M059J (cell line): ENCODE results near the gene C17orf75. TPM values are rescaled to one million over a fixed set of nuclear protein-coding genes. Genes with fewer than 3 reads are reported as not detected.

Experiments
- DNase-seq: peaks from one replicate; pipeline ENCODE4 v3.0.0-alpha.2; 2012; ENCODE audit warnings: low read depth
- total RNA-seq: library from RNA; depleted of rRNA; stranded (reverse); fragments of >200 nt; shearing (Covaris generic); gene quantifications from 2 replicates; pipeline ENCODE4 v1.2.3, GENCODE V29; 2014

Gene C17orf75
- total RNA-seq, 1 experiment from 2014 or later = 21.6 TPM

DNA sequence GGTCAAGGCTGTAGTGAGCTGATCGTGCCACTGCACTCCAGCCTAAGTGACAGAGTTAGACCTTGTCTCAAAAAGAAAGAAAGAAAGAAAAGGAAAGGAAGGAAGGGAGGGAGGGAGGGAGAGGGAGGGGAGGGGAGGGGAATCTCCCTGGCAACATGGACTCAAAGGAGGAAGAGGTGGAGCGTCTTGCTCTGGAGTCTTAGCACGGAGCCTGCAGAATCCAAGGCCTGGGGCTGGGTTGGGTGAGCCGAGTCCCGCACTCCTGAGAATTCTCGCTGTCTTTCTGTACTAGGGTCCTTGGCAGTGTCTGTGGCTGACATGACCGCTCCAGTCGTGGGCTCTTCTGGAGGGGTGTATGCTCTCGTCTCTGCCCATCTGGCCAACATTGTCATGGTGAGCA is 36.9 kb downstream of the C17orf75 start:
- no peak for DNase-seq

- DNase-seq = peak; percentile 39
These were observed 38.1 kb downstream of the C17orf75 start for GRCh38 chr17:32303781-32304288.

DNA sequence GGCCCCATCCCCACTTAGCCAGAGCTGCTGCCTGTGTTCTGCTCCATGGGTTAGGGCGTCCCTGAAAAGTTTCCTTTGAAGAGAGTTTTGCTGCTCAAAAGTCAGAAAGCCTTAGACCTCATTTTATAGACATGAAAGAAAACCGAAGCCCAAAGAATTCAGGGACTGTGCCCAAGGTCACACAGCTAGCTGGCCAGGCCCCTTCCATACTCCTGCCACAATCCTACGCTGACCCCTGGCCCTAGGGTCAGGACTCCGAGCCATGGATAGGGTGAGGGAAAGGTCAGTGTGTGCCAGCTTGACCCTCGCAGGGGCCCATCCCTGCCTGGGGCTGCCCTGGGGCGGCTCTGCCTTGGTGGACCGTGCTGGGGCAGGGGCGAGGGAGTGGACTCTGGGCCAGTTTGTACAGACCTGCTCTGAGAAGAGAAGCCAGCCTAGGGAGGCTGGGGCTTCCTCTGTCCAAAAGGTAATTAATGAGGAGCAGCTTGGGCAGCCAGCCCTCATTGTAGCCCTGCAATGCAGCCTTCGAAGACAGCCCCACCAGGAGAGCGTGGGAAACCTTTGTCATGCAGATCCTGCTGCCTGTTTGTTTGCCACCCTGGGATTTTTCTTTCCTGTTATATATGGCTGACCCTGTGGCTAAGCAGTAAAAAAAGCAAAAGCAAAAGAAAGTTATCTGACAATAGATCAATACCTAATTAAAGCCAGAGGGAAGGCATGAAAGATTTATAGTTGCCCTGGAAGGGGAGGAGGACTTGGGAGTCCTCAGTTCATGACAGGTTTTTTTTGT is 38.9 kb downstream of the C17orf75 start:
- DNase-seq = no peak

DNA sequence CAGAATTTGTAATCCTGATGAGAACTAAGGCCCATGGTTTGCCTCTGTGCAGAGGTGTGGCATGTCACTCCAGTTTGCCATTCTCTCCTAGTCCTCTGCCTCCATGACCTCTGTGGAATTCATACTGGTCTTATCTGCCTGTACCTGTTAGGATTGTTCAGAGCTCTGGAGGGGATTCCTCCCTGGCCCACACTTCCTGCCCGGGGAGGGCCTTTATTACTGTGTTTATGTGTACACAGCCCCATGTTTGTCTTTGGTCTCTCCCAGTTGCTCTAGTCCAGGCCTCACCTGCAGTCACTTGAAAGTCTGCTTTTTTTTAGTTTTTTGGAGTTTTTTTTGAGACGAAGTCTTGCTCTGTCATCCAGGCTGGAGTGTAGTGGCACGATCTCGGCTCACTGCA is 39.9 kb downstream of the C17orf75 start:
- DNase-seq = no peak

DNA sequence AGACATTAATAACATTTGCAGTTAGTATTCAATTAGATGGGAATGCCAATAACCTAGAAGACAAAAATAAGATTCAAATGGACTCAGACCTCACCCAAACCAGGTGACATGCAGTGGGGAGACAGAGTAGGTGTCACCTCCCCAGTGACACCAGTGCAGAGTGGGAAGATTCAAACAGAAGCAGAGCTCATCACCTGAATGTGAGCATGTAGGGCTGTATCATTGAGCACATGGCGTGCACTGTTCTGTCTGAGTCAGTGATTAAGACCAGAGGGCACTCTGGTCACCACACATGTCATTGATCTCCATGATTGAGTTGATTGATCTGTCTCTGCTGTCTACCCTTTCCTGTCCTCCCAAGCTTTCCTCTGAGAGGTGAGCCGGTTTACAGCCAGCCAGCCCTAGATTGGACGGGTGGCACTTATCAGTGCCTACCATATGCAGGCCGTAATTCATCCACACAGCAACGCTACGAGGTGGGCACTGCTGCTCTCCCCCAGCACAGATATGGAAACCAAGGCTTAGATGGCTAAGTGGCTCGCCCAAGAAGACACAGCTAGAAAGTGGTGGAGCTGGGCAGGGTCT is 42.3 kb downstream of the C17orf75 start:
- DNase-seq = no peak

GRCh38 chr17:32298721-32299579 is 43.0 kb downstream of the C17orf75 start:
- no peak for DNase-seq

GRCh38 chr17:32298298-32298697 is 43.7 kb downstream of the C17orf75 start:
- no peak for DNase-seq

- no peak for DNase-seq
These were observed 44.1 kb downstream of the C17orf75 start for GRCh38 chr17:32297860-32298259.

DNA sequence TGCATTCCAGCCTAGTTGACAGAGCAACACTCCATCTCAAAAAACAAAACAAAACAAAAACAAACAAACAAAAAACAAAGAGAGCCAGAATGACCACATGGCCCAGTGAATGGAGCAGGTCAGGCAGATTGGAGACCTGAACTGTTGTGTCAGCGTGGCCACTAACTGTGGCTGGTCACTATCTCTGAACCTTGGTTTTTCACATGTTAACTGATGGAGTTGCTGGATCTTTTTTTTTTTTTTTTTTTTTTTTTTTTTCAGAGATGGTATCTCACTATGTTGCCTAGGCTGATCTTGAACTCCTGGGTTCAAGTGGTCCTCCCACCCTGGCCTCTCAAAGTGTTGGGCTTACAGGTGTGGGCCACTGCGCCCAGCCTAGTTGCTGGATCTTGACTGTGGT is 44.5 kb downstream of the C17orf75 start:
- no peak for DNase-seq

DNA sequence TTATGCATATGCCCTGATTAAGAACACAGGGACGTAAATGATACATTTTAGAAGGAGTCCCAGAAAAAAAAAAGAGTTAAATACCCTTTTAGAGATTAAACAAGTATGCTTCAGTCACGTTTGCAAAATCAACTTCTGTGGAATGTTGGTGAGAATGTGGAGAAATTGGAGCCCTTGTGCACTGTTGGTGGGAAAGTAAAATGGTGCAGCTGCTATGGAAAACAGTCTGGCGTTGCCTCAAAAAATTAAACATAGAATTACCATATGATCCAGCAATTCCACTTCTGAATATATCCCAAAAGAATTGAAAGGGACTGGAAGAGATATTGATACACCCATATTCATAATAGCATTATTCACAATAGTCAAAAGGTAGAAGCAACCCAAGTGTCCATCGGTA is 49.9 kb downstream of the C17orf75 start:
- DNase-seq = no peak

GRCh38 chr17:32289471-32290070 is 52.4 kb downstream of the C17orf75 start:
- no peak for DNase-seq

- DNase-seq = no peak
These were observed 53.4 kb downstream of the C17orf75 start for GRCh38 chr17:32288615-32289014.

DNA sequence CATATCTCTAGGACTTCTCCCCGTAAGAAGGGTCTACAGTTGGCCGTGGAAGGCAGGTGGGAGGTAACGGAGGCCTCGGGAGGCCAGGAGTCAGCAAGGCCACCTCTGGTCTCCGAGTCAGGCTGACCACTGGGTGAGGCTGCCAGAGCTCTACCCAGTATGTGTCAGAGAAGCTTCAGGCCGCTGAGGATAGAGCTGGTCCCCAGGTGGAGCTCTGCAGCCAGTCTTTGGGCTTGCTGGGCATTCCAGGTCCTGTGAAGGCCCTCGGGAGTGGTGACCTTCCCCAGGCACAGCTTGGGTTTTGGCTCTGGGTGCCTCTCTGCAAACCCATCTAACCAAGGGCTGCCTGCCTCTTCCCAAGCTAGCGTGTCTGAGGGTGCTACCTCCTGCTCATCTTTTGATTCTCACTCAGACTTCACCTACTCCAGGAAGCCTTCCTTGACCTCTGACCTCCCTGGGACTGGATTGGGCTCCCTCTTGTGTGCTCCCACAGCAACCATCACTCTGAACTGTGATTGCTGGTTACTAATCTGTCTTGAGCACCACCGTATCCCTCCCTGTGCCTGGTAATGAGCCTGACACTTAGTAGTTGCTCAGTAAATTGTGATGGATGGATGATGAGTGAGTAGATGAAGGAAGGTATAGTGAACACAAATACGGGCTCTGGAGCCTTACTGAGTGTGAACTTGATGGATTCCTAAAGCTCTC is 54.0 kb downstream of the C17orf75 start:
- DNase-seq = no peak

DNA sequence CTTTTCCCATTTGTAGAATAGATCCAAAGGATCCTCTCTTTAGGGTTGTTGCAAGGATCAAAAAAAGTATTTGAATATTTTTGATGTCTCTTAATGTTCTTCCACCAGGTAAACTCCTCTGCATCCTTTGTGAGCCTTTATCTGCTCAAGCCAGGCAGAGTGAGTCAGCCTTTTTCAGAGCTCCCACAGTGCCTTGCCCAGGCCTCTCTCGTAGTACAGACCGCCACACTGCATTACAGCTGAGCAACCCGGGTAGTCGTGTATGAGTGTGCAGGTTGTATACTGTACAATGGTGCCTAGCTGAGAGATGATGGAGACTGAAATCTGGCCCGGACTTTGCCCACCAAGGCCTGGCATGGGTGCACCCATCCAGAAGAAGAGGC is 55.5 kb downstream of the C17orf75 start:
- no peak for DNase-seq

DNA sequence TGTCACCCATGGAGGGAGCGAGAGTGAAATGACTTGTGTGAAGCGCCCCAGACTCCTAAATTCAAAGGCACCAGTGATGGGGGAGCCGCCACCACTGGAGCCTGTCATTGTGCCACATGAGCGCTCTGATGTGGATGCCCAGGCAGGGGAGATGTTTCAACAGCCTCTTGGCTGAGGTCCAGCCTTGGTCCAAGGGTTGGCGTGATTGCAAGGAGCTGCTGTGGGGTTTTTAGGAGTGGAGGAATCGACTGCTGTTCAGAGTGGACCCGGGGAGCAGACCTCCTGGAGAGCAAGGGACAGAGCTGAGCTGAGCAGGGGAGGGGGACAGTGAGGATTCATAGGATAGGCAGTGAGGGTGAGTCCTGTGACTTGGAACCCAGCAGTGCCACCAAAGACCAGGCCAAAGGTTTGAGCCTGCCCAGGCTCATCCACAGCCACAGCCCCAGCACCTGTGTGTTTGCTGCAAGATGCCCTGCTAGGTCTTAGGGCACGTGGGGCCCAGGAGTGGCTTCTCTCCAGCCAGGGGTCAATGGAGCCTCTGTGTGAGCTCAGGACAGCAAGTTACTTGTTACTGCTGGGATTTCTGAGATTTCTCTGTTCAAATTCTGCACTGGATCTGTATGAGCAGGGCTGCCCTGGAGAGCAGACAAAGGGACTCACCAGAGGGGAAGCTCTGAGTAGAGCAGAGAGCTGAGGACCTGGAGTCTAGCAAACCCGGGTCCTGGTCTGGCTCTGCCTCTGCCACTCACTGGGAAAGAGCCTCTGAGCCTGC is 56.0 kb downstream of the C17orf75 start:
- no peak for DNase-seq

GRCh38 chr17:32285306-32285705 is 56.7 kb downstream of the C17orf75 start:
- DNase-seq = no peak

GRCh38 chr17:32283745-32284201 is 58.2 kb downstream of the C17orf75 start:
- DNase-seq = peak; percentile 36

GRCh38 chr17:32281011-32281451 is 60.9 kb downstream of the C17orf75 start:
- no peak for DNase-seq

DNA sequence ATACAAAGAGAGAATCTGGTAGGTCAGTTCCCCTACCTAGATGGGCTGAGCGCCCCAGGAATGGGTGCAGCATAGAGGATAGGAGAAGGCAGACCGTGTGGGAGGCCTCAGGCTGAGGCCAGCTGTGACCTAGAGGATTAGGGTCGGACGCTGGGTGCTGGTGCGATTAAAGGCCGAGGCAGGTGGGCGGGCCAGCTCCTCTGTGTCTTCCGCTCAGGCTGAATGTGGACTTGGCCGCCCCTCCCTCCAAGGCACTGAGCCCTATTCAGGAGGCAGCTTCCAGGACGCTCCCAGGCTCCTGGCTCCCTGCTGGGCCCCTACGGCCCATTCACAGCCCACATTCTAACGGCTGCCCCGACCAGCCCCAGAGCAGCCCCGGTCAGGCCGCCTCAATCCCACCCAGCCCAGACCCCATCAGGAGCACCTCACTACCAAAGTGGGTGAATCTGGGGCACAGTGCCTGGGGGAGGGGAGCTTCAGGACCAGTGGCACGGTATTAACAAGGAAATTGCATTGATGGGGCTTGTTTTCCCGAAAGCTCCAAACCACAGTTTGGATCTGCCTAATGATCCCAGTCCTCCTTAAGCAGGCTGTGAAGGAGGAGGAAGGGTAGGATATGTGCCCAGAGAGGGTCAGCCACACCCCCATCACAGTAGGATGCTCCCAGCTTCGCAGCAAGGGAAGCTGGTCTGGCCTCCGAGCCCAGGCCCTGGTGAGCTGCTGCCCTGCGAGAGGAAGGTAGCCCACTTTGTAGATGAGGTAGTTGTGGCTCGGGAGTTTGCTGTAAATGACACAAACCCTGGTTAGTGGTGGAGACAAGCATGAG is 61.9 kb downstream of the C17orf75 start:
- no peak for DNase-seq
